ENCODE measurements around the gene WNK2. TPM values are rescaled to one million over a fixed set of nuclear protein-coding genes. Genes with fewer than 3 reads are reported as not detected.

Gene WNK2
- total RNA-seq, 4 donors from 2014 or later: 155 to 577 (median 259) TPM

DNA sequence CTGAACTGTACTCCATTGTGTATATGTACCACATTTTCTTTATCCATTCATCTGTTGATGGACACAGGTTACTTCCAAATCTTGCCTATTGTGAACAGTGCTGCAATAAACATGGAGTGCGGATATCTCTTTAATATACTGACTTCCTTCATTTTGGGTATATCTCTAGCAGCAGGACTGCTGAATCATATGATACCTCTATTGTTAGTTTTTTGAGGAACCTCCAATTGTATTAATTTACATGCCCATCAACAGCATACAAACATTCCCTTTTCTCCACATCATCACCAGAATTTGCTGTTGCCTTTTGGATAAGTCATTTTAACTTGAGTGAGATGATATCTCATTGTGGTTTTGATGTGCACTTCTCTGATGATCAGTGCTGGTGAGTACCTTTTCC, 185.7 kb downstream of the WNK2 start:
- no peaks in the 10 kb centered on the region for H3K9me3 ChIP-seq
- no peak overlapping the region for H3K27ac ChIP-seq

More for the DNA sequence above, 185.7 kb downstream of the WNK2 start:
- no peaks in the 10 kb centered on the region for H3K4me1 ChIP-seq
- no peaks in the 10 kb centered on the region for H3K36me3 ChIP-seq
- no peaks in the 10 kb centered on the region for H3K27me3 ChIP-seq
- no peak overlapping the region for H3K4me3 ChIP-seq
- no peak for TF ChIP-seq POLR2A (IDR thresholded peaks at IDR 0.05)
- no peak for TF ChIP-seq CTCF (IDR thresholded peaks at IDR 0.05)
- no peak for DNase-seq

Other genes starting within 250 kb of the WNK2 start
- gene FGD3, start 236.6 kb upstream of the WNK2 start, total RNA-seq: 10 to 100 TPM in 1 of 4 donors, 1 to 10 TPM in 3; 4.6 to 48.7 (median 7.8) TPM
- 10 to 100 TPM in 1 of 4 donors, 1 to 10 TPM in 3; 5.5 to 21.5 (median 7.9) TPM for gene SUSD3, start 125.4 kb upstream of the WNK2 start, total RNA-seq
- gene CARD19, start 87.9 kb upstream of the WNK2 start, total RNA-seq: 10 to 100 TPM; 34.7 to 74.4 (median 58.9) TPM
- gene NINJ1, start 49.9 kb upstream of the WNK2 start, total RNA-seq: 10 to 100 TPM; 47.0 to 56.8 (median 54.5) TPM